NCI-H128 (cell line): ENCODE results near the gene TFF1.
"Not testable (repeated sequence)": the region's sequence is repeated elsewhere in the genome, so short reads cannot be mapped to it uniquely, and the experiment has no call there.

ENCODE experiments used
- DNase-seq: peaks from one replicate; lab custom pipeline; 2025; ENCODE audit not compliant: unreplicated experiment; lab: John Stamatoyannopoulos, UW

The TFF1 gene

DNA sequence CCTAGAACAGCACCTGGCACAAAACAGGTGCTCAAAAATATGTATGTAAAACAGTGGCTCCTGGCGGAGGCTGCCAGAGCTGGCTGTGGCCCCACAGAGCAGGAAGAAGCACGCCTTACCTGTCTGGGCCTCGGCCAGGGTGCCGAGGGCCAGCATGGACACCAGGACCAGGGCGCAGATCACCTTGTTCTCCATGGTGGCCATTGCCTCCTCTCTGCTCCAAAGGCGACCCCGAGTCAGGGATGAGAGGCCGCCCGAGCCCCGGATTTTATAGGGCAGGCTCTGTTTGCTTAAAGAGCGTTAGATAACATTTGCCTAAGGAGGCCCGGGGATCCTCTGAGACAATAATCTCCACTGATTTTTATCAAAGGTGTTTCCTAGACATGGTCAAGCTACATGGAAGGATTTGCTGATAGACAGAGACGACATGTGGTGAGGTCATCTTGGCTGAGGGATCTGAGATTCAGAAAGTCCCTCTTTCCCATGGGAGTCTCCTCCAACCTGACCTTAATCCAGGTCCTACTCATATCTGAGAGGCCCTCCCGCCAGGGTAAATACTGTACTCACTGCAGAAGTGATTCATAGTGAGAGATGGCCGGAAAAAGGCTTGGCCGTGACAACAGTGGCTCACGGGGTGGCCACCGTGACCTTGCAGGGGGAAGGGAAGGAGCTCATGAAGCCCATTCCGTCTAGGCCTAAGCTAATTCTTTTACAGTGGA, at the start of gene TFF1:
Gene TFF1 (minus strand): TSS at position 244 of the 719 bp plus-strand sequence. CDS start 40 bp downstream, at position 204.
- DNase-seq = no peak

DNA sequence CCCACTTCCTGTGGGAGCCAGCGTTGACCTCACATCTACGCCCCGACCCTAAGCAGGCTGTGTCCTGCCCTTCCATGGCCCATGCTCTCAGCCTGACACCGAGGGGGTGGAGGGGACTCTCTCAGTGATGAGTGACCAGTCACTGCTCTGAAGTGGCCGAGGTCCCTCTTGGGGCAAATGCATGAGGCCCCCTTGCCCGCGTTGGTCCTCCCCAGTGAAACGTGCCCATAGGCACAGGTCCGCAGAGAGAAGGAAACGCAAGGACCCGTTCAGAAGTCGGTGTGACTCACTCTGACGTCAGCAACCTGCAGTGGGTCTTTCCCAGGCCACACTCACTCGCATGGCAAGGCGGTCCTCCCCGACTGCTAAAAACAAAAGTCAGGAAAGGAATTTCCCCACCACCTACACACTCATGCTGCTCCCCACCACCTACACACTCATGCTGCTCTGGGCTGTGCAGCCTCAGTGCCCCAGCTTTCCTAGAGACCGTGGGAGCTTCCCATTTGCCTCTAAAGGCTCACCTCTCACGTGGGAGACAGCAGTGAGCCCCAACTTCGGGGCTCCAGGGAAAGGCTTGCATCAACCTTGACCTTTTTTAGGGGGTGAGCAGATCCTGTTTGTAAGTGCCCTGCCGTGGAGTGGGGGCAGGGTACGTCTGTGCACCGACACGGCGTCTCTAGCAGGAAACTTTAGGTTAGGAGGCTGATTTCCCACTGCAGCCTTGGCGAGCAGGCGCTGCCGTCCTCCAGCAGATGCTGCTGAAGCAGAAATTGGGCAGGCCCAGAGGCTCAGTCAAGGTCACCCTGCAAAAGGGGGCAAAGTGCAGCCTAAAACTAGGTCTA, 48.8 kb upstream of the TFF1 start:
- no peak for DNase-seq

DNA sequence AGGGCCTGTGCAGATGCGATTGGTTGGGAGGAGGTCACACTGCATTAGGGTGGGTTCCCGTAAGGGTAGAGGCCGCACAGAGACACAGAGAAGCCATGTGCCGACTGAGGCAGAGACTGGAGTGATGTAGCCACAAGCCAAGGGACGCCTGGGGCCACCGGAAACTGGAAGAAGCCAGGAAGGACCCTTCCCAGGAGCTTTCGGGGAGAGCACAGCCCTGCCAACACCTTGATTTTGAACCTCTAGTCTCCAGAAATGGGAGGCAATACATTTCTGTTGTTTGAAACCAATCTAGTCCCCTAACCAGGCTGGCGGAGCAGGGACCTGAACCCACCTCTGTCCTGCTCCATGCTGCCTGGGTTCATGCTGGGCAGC, 48.2 kb upstream of the TFF1 start:
- DNase-seq = no peak

DNA sequence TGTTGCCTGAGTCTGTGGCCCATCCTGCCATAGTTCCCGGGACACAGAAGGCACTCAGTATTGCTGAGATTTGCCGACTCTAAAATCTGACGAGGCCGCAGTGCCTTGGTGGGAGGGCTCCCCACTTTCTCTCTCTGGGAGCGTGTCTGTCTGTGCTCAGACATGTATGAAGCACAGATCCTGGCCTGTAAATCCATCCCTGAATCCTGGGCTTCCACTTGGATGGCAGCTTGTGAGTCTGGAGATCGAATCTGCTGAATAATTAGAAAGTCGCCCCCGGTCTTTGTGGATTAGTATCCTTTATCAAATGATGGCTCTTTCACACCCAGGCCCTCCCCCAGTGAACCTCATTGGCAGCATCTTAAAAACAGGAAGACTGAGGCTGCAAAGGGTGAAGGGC, 47.7 kb upstream of the TFF1 start:
- DNase-seq = no peak

DNA sequence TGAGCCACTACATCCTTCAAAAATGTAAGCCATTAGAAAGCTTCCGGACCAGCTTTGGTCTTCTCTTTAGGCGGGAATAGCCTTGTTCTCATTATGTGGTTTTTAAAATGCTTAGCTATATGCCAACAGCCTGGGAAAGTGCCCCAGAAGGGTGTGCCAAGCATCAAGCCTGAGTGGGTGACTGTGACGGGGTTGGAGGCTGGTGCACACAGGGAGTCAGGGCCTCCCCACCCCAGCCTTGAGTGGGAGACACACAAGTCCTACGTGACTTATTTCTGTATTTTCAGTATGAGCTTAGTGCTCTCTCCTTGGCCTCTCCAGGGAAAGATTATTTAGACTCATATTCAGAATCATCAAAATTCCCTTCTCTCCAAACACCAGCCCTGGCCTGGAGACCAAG, 47.2 kb upstream of the TFF1 start:
- no peak for DNase-seq

DNA sequence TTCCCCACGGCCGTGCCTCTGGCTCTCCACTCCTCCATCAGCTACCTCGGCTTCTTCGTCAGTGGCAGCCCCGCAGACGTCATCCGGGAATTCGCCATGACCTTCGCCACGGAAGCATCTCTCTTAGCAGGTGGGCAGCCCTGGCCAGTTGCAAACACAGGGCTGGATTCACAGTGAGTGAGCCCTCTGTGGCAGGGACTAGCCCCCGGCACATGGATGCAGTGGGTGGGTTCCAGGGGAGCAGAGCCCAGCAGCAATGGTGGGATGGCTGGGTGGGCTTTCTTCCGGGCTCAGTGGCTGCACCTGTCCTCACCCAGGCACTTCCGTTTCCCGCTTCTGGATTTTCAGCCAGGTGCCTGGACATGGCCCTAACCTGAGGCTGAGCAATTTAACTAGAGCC, 46.8 kb upstream of the TFF1 start:
- DNase-seq = no peak

DNA sequence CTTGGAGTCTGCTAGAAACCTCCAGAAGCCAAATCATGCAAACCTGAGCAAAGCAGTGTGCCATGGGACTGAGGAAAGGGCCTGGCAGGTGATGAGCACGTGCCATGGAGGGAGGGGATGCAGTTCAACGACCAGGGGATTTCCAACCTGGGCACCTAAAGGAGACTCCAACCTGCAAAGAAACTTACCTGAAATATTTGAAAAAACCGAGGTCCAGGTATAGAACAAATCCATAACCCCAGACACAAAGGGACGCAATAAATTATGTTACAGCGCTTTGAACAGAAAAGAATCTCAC, 46.2 kb upstream of the TFF1 start:
- no peak for DNase-seq

DNA sequence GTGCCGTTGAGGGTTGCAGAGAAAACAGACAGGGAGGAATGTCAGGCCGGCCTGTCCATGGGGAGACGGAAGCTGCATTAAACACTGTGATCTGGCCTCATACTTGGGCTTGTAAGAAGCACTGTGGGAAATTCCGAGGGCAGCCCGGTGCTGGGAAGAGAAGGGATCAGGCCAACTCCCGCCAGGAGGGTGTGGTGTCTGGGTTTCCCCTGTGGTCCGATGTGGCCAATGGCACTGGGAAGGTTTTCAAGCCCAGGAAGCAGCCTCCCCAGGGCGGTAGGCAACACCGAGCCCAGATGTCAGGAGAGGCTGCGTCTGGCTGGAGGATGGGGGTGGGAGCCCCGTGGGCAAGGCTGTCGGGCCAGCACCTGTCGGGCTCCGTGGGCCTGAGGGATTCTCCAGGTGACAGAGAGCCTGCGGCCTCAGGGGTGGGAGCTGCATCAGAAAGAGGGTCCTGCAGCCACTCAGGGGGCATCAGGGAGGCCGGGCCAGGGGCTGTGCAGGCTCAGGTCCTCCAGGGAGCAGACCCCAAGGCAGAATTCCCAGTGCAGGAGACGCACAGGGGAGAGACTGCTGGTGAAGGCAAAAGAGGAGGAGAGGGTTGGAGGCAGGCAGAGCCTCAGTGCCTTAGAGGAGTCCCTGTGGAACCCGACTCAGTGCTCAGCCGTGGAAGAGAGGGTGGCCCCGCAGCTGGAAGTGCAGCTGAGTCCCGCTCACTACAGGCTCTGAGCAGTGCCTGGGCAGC, 45.7 kb upstream of the TFF1 start:
- no peak for DNase-seq

DNA sequence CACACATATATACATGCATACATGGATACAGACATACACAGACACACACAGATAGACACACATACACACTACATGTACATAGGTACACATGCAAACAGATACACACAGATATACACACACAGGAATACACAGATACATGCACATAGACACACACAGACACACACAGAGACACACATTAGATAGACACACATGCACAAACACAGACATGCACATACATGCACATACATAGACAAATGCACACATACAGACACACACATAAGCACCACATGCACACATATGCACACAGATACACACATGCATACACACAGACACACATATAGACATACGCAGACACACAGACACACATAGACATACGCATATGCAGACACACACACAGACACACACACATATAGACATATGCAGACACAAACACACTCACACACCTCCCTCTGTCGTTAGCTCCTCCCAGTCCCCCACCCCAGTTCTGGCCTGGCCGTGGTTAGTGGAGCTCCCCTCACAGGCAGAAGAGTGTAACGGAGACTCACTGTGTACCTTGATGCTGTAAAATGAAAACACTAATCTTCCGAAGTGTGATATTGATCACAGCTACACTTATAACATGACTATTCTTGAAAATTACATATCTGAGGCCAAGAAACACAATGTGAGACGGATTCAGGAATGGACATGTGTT, 45.0 kb upstream of the TFF1 start:
- DNase-seq = no peak

DNA sequence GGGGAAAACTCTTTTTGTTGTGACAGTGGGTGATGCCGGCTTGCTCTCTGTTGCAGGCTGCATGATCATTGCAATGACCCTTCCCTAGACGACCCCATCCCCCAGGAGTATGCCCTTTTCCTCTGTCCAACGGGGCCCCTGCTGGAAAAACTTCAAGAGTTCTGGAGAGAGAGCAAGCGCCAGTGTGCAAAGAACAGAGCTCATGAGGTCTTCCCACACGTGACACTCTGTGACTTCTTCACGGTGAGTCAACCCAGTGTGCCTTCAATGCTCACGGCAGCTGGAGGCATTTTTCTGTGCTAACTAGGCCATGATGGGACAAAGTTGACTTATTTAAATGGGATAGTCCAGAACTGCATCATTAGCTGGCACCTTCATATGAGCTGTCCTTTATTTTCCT, 43.0 kb upstream of the TFF1 start:
- DNase-seq = no peak

DNA sequence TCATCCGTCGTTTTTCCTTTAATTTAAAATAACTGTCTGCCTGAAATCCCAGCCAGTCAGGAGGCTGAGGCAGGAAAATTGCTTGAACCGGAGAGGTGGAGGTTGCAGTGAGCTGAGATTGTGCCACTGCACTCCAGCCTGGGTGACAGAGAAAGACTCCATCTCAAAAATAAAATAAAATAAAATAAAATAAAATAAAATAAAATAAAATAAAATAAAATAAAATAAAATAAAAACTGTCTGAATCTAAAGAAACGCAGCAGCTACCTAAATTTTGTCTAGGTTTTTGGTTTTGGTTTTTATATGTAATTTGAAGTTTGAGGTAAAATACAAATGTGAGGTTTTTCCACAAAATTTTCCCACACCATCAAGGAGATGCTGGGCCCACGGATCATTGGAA, 42.4 kb upstream of the TFF1 start:
- DNase-seq = not testable (repeated sequence)

DNA sequence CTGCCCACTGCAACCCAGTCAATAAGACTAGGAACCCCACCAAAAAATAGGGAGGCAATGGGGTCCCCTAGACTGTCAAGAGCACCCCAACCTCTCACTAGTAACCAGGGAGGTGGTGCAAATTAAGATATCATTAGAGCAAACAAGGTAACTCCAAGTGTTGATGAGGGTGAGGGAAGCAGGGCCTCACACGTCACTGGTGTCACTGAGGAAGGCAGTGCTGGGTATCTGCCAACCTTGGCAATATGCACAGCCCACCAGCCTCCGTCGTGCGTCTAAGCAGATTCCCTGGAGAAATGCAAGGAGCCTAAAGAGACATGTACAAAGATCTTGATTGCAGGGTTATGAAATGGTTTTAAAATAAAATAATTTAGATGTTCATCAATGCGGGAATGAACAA, 41.1 kb upstream of the TFF1 start:
- no peak for DNase-seq

DNA sequence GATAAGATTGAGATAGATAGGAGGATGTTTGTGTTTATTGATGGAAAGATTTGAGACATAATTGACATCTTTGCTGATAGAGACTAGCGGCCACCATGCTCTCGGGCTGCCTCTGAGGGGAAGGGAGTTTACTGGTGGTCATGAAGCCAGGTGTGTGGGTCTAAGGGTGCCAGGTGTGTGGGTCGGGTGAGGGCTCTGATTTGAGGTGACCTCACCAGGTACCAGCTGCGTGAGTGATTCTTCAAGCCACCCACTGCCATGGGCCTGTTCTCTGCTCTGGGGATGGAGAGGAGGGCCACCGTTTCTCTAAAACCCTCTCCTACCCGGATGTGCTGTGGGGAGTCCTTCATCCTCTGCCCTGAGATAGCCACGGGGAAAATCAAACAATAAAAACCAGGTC, 40.5 kb upstream of the TFF1 start:
- DNase-seq = no peak

DNA sequence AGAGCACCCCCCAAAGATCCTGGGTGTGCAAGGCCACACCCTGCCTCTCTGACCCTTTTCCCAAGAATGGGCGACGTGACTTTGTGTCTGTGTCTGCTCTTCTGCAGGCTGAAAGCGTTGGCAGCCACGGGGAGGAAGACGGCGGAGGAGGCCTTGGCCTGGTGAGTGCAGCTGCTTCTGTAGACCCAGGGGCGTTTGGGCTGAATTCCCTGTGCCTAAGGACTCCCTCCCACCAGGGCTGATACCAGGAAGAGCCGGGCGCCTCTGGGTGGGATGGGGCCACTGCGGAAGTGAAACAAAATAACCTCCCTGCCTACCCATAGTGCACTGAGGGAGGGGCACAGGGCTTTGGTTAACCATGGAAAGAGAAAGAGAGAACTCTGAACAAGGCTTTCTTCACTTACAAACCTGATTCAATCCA, 39.9 kb upstream of the TFF1 start:
- DNase-seq = no peak

DNA sequence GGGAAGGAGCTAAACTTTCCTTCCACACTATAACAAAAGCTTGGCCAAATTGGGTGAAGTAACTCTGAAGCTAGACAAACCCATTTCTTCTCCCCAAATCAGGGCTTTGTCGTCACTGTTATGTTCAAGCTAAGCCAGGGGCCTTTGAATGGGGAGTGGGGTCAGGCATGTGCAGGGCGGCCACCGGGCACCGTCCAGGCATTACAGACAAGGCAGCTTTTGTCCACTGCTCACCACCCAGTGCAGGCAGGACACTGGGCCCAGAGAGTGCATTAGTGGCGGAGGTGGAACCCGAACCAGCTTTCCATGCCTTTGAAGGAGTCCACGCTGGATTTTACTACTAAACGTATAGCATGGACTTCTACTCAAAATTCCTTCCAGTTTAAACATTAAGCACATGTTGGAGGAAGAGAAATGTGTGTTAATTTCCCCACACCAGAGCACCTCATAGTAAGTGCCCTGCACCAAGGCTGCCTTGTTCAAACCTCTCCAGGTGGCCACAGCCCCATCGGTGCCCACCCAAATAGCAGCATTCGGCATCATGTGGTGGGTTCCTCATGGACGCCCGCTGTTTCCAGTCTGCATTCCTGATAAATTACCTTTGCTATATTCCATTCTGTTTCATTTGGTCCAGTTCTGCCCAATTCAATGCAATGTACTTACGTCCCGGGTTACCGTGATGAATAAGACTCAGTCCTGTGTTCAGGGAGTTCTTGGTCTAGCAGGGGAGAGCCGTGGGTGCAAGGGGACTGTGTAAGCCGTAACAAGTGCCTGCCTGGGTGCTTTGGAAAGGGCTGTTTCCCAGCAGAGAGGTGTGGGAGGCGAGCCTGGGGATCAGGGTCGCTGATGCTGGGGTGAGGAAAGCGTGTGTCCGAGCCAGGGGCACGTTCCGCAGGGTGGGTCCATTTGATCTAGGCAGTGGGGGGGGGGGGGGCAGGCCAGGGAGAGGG, 39.0 kb upstream of the TFF1 start:
- DNase-seq = no peak

DNA sequence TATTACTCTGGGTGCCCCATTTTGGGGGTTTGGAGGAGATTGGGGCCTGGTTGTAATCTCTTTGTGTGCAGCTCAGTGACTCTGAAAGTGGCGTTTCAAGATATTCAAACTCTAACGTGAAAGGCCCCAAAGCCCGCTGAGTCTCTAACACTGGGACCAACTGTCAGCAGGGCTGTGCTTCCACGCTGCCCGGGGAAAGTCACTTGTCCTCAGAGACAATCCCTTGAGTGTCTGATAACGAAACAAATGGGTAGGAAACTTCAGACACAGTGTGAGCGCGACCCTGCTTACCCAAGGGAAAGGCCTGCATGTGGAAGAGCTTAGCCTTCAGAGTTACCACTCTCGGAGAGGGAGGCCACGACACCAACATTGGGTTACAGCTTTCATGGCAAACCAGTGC, 38.2 kb upstream of the TFF1 start:
- no peak for DNase-seq

DNA sequence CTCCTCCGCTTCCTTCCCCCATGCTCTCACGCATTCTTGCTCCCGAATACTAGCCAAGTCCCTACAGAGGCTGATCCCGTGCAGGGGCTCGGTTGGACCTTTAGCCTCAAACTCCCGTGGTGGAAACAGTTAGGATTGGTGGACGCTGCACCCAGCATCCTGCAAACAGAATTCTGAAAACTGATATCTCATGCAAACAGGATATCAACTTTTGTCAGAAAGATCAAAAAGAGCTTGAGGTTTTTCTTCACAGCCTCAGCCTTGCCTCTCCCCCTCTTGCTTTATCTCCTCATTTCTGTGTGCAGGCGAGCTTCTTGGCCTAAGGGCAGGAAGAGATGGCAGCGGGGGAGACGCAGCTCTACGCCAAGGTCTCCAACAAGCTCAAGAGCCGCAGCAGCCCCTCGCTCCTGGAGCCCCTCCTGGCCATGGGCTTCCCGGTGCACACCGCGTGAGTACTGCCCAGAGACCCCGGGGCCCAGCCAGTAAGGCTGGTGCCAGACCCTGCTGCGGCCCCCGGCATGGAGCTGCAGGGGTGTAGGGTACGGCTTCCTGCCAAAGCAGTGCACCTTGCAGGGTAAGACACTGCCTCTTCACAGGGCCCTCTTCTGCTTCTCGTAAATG, 37.4 kb upstream of the TFF1 start, which contains the start of gene UBASH3A:
Gene UBASH3A (plus strand): TSS at position 292 of the 621 bp plus-strand sequence. CDS start 44 bp downstream, at position 336.
- no peak for DNase-seq

DNA sequence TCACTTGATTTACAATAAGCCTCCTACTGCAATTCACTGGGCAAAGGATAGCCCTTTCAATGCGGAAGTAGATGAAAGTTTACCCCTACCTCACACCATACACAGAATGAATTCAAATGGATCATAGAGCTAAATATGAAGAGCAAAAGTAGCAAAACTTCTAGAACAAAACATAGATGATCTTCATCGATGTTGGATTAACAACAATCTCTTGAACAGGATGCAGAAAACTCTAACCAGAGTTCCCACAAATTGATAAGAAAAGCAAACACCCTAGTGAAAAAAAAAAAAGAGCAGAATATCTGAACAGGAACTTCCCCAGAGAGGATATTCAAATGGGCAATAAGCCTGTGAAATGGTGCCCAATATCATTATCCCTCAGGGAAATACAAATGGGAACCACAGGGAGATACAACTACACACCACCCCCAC, 35.5 kb upstream of the TFF1 start:
- DNase-seq = no peak

DNA sequence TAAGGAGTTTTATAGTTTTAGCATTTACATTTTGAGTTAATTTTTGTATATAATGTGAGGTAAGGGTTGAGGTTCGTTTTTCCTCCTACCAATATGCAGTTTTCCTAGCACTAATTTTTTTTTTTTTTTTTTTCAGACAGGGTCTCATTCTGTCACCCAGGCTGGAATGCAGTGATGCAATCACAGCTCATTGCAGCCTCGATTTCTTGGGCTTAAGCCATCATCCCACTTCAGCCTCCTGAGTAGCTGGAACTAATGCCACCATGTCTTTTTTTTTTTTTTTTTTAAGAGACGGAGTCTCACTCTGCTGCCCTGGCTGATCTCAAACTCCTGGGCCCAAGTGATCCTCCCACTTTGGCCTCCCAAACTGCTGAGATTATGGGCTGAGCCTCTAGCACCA, 34.8 kb upstream of the TFF1 start:
- DNase-seq = no peak

DNA sequence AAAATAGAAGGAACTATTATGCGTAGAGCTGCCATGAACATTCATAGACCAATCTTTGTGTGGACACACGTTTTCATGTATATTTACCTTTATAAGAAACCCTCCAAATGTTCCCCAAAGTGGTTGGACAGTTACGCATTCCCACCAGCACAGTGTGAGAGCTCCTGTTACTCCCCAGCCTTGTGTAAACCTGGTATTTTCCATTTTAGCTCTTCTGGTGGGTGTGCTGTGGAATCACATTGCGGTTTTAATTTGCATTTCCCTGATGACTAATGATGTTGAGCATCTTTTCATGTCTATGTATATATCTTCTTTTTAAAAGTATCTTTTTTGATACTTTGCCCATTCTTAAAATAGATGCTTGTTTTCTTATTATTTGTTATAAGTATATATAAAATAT, 34.2 kb upstream of the TFF1 start:
- no peak for DNase-seq
